Activated CD4-positive, alpha-beta T cell treated with anti-CD3 and anti-CD28 coated beads, Interleukin-2, amount 50 U/mL, for 48 hours (primary cell): ENCODE data around the gene BEND3.
"Not testable (repeated sequence)": the region's sequence is repeated elsewhere in the genome, so short reads cannot be mapped to it uniquely, and the experiment has no call there.

Experiments
- DNase-seq, 2 experiments: peaks; one replicate each; pipeline ENCODE4 v3.0.0-alpha.2; 2020

The BEND3 gene

DNA sequence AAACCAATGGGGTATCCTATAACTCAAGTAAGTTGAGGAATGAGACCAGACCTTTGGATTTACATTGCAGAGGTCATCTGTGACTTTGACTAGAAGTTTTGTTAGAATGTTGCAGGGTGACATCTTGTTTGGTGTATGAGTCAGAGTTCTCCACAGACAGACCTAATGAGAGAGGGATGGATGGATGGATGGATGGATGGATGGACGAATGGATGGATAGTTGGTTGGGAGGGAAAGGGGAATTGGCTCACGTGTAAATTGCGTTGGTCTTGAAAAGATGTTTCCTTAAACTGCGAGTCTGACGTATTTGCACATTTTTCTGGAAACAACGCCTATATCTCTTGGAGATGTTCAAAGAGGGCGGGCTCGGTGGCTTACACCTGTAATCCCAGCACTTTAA lies 88.3 kb downstream of the BEND3 start:
- DNase-seq: no peak

DNA sequence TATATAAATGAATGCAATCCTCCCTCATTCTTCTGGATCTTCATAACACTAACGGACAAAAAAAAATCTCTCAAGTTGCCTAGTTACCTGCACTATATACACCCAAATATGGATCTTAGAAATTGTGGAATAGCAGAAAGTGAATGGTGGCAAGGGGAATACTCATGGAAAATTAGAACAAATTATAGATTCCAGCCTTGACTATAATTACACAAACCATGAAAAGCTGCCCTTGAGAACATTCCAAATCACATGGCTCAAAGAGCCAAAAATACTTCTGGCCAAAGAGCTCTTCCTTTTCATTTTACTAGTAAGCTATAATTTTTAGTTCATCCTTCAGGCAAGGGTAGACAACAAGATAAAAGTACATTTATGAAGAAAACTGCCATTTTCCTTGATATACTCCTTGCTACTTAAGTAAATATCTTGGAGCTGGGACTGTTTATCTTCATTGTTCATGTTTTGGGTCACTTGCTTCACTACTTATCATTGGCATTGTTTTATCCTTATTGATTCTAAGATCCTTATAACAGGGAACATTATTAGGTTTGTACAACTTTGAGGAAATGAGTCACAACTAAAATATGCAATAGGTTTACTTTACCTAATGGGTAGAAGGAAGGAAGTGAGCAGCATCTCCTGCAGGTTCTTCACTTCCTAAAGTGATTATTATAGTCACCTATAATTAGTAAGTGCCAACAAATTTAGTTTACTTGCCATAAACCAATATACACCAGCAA lies 93.7 kb downstream of the BEND3 start:
- DNase-seq: no peak

GRCh38 chr6:107020239-107020638 lies 95.1 kb downstream of the BEND3 start:
- DNase-seq: no peak

GRCh38 chr6:107019628-107020027 lies 95.7 kb downstream of the BEND3 start:
- DNase-seq: not testable (repeated sequence)

- no peak for DNase-seq
These were observed 96.3 kb downstream of the BEND3 start for GRCh38 chr6:107019047-107019446.
